NCI-H2227 (cell line): ENCODE measurements around the gene MYH7.
A peak's percentile ranks its signal among the peaks of the same experiment; 100 is the strongest.
"Not testable (repeated sequence)": the region's sequence is repeated elsewhere in the genome, so short reads cannot be mapped to it uniquely, and the experiment has no call there.

Experiments used
- DNase-seq: peaks from one replicate; lab custom pipeline; 2025; ENCODE audit not compliant: unreplicated experiment; lab: John Stamatoyannopoulos, UW

The MYH7 gene

GRCh38 chr14:23435543-23436326 is at the start of gene MYH7:
Gene MYH7, minus strand, starts transcription at chr14:23435660. Its CDS starts 1,928 bp downstream, at chr14:23433732.
- DNase-seq: no peak

GRCh38 chr14:23483236-23483854 is 47.9 kb upstream of the MYH7 start:
- DNase-seq: peak; percentile 91

GRCh38 chr14:23482823-23483148 is 47.3 kb upstream of the MYH7 start:
- DNase-seq: peak; percentile 55

- peak; percentile 58 for DNase-seq
Measured at GRCh38 chr14:23481979-23482822, 46.7 kb upstream of the MYH7 start.

GRCh38 chr14:23481362-23481970 is 46.0 kb upstream of the MYH7 start:
- DNase-seq: no peak

- peak; percentile 77 for DNase-seq
Measured at GRCh38 chr14:23478109-23478759, 42.8 kb upstream of the MYH7 start.

GRCh38 chr14:23470947-23471346 is 35.5 kb upstream of the MYH7 start:
- DNase-seq: no peak

- DNase-seq: no peak
Measured at GRCh38 chr14:23469906-23470403, 34.5 kb upstream of the MYH7 start.

GRCh38 chr14:23469127-23469905 is 33.9 kb upstream of the MYH7 start, which contains the start of gene NGDN:
Gene NGDN, plus strand, starts transcription at chr14:23469703. Its CDS starts 13 bp downstream, at chr14:23469716.
- peak; percentile 99 for DNase-seq

- no peak for DNase-seq
Measured at GRCh38 chr14:23468704-23469126, 33.3 kb upstream of the MYH7 start.

GRCh38 chr14:23465261-23465660 is 29.8 kb upstream of the MYH7 start:
- no peak for DNase-seq

GRCh38 chr14:23464700-23465099 is 29.2 kb upstream of the MYH7 start:
- DNase-seq: no peak

- DNase-seq: no peak
Measured at GRCh38 chr14:23460960-23461359, 25.5 kb upstream of the MYH7 start.

- DNase-seq: no peak
Measured at GRCh38 chr14:23457587-23458445, 22.4 kb upstream of the MYH7 start.

- not testable (repeated sequence) for DNase-seq
Measured at GRCh38 chr14:23456883-23457586, 21.6 kb upstream of the MYH7 start.

GRCh38 chr14:23454445-23454856 is 19.0 kb upstream of the MYH7 start:
- no peak for DNase-seq

- no peak for DNase-seq
Measured at GRCh38 chr14:23452237-23452636, 16.8 kb upstream of the MYH7 start.

- DNase-seq: no peak
Measured at GRCh38 chr14:23450379-23450778, 14.9 kb upstream of the MYH7 start.
